Measurements from ENCODE around the gene KCNAB1. TPM values are rescaled to one million over a fixed set of nuclear protein-coding genes. Genes with fewer than 3 reads are reported as not detected.
"Not testable (repeated sequence)": the region's sequence is repeated elsewhere in the genome, so short reads cannot be mapped to it uniquely, and the experiment has no call there.

KCNAB1 gene
- total and polyA plus RNA-seq, 4 donors = 0.76 to 2.8 (median 1.0) TPM

DNA sequence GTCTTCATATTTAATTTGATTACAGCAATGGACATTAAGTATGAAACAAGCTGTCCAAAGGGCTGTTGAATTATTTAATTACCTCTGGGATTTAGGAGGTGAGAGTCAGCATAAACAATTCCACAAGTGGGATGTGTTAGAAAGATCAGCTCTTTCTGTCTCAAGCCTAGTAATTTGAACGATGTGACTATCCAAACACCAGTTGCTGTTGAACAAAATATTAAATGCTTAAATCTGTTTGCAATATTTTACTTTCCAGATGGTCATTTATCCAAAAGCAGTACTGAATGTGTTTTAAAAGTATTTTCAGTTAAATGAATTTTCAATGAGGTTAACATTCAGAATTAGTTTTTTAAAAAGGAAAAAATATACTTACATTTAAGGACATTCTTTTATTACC lies 12.7 kb downstream of the KCNAB1 start:
- TF ChIP-seq REST (IDR thresholded peaks at IDR 0.05) = no peak
- no peak for TF ChIP-seq JUND (IDR thresholded peaks at IDR 0.05)
- TF ChIP-seq CTCF (IDR thresholded peaks at IDR 0.05; ENCODE audit: low read depth, low read length, missing input control) = no peak
- TF ChIP-seq HNF4A (conservative IDR thresholded peaks at IDR 0.05) = no peak
- no peak for TF ChIP-seq SP1 (IDR thresholded peaks at IDR 0.05)
- H3K4me1 ChIP-seq (ENCODE audit: control insufficient read depth in 4 of 4, insufficient read depth in 4 of 4, low read length in 3 of 4) = no peaks in the 10 kb centered on the region
- no peaks in the 10 kb centered on the region for H3K9me3 ChIP-seq (ENCODE audit: control insufficient read depth in 4 of 4, low read length in 3 of 4)
- no peak for DNase-seq (ENCODE audit: low spot score)
- WGBS = 68% methylated on average over 1 of the region's 1 CpG
- no peak overlapping the region for H3K9ac ChIP-seq (ENCODE audit: low read depth in 1 of 2, low read length in 2 of 2)
- H3K4me3 ChIP-seq (ENCODE audit: low read depth in 1 of 3, low read length in 3 of 3) = no peak overlapping the region
- H3K27me3 ChIP-seq (ENCODE audit: control insufficient read depth in 4 of 4, insufficient read depth in 4 of 4, low read length in 3 of 4) = peaks cover 0 to 8% (median 0%) of the 10 kb centered on the region in 4 donors
- no peak overlapping the region for H3K27ac ChIP-seq (ENCODE audit: low read depth in 1 of 2, low read length in 2 of 2)
- no peaks in the 10 kb centered on the region for H3K36me3 ChIP-seq (ENCODE audit: control insufficient read depth in 4 of 4, insufficient read depth in 3 of 4, low read depth in 1 of 4, low read length in 3 of 4)

DNA sequence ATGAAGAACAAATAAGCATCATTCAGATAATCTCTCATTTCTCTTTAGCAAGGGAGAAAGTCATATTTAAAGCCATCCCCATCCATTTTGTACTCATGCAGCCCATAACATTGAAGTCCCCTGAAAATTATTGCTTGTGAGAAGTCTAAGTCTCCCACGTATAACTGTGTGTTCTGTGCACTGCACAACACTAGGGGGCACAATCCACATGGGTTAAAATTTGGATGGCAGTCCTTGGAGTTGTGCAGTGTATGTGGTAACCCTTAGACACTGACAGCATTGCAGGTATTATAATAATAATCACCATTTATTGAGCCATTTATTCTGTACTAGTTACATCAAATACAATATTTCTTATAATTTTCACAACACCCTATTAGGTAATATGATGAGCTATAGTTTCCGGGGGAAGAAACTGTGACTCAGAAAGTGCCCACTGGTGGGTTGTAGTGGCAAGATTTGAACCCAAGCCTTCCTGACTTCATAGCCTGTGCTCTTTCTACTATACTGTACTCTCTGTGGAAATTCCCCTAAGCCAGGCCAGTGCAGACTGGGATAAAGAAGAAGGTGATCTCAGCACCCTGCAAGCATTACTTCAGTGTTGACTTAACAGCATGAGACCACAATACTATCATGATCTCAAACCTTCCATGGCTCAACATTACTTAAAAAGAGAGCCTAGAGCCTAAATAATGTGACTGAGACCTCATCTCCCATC lies 15.7 kb downstream of the KCNAB1 start:
- H3K27me3 ChIP-seq (ENCODE audit: control insufficient read depth in 4 of 4, insufficient read depth in 4 of 4, low read length in 3 of 4) = no peaks in the 10 kb centered on the region
- H3K9me3 ChIP-seq (ENCODE audit: control insufficient read depth in 4 of 4, low read length in 3 of 4) = no peaks in the 10 kb centered on the region
- no peak overlapping the region for H3K4me3 ChIP-seq (ENCODE audit: low read depth in 1 of 3, low read length in 3 of 3)
- no peak for TF ChIP-seq YY1 (IDR thresholded peaks at IDR 0.05)
- TF ChIP-seq RAD21 (IDR thresholded peaks at IDR 0.05) = peak in 1 of 2 donors; percentile 19
- H3K27ac ChIP-seq (ENCODE audit: low read depth in 1 of 2, low read length in 2 of 2) = no peak overlapping the region
- H3K36me3 ChIP-seq (ENCODE audit: control insufficient read depth in 4 of 4, insufficient read depth in 3 of 4, low read depth in 1 of 4, low read length in 3 of 4) = no peaks in the 10 kb centered on the region
- no peaks in the 10 kb centered on the region for H3K4me1 ChIP-seq (ENCODE audit: control insufficient read depth in 4 of 4, insufficient read depth in 4 of 4, low read length in 3 of 4)
- H3K9ac ChIP-seq (ENCODE audit: low read depth in 1 of 2, low read length in 2 of 2) = no peak overlapping the region
- no peak for DNase-seq (ENCODE audit: low spot score)
- 87% methylated on average over 2 of the region's 2 CpGs for WGBS

DNA sequence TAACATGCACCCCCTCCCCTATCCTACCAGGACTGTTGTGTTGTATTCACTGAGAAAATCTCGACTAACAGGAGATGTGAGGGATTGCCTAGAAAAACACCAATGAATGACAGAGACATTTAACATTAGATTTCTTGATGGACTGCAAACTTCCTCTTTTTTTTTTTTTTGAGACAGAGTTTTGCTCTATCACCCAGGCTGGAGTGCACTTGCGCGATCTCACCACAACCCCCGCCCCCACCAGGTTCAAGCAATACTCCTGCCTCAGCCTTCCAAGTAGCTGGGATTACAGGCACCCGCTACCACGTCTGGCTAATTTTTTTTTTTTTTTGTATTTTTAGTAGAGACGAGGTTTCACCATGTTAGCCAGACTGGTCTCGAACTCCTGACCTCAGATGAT lies 17.0 kb downstream of the KCNAB1 start:
- H3K4me3 ChIP-seq (ENCODE audit: low read depth in 1 of 3, low read length in 3 of 3); H3K27me3 ChIP-seq (ENCODE audit: control insufficient read depth in 4 of 4, insufficient read depth in 4 of 4, low read length in 3 of 4); H3K9me3 ChIP-seq (ENCODE audit: control insufficient read depth in 4 of 4, low read length in 3 of 4); DNase-seq (ENCODE audit: low spot score); H3K9ac ChIP-seq (ENCODE audit: low read depth in 1 of 2, low read length in 2 of 2); H3K4me1 ChIP-seq (ENCODE audit: control insufficient read depth in 4 of 4, insufficient read depth in 4 of 4, low read length in 3 of 4); H3K27ac ChIP-seq (ENCODE audit: low read depth in 1 of 2, low read length in 2 of 2); H3K36me3 ChIP-seq (ENCODE audit: control insufficient read depth in 4 of 4, insufficient read depth in 3 of 4, low read depth in 1 of 4, low read length in 3 of 4): not testable (repeated sequence)
- 76% methylated on average over 8 of the region's 8 CpGs for WGBS

Data from liver (tissue), 9 donors.